22Rv1 (cell line): ENCODE measurements around the gene ZNF488.

Experiments used
- CTCF ChIP-seq: fragments of 450-650 bp; IDR thresholded peaks from 2 replicates; pipeline ENCODE4 v1.5.1; 2017; ENCODE audit warnings: mild to moderate bottlenecking
- ZFX ChIP-seq: fragments of 450-650 bp; IDR thresholded peaks from 2 replicates; pipeline ENCODE4 v1.6.1; 2017; ENCODE audit warnings: antibody characterized with exemption, borderline replicate concordance

- TF ChIP-seq CTCF (no peak), ZFX (no peak)
Measured at GRCh38 chr10:47383261-47384147, 589 bp downstream of the ZNF488 start.
